ENCODE results near the gene NF2.

Gene NF2

DNA sequence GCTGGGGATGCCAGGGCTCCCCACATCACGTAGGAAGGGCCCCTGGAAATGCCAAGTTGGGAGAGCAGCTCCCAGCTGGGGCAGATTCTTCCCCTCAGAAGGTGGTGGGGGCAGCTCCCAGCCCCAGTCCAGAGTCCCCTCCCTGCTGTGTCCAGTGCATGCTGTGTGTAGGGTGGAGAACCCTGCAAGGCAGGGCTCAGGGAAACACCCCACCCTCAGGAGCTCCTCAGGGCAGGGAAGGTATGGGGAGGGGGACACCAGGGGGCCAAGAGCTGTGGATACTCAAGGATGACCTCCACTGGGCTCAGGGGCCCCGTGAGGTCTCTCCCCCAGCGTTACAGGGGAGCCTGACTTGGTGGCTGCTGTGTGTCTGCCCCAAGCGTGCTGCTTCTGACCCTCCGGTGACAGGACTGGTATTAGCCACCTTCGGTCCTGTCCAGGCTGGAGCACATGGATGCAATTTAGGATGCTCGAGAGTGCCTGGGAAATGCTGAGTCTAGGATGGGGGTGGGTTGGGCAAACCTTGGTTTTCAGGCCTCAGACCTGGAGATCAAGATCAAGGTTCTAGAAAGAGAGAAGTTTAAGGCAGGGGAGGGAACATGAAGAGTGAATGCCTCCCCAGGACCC, 100.2 kb downstream of the NF2 start:
- no peak for DNase-seq

DNA sequence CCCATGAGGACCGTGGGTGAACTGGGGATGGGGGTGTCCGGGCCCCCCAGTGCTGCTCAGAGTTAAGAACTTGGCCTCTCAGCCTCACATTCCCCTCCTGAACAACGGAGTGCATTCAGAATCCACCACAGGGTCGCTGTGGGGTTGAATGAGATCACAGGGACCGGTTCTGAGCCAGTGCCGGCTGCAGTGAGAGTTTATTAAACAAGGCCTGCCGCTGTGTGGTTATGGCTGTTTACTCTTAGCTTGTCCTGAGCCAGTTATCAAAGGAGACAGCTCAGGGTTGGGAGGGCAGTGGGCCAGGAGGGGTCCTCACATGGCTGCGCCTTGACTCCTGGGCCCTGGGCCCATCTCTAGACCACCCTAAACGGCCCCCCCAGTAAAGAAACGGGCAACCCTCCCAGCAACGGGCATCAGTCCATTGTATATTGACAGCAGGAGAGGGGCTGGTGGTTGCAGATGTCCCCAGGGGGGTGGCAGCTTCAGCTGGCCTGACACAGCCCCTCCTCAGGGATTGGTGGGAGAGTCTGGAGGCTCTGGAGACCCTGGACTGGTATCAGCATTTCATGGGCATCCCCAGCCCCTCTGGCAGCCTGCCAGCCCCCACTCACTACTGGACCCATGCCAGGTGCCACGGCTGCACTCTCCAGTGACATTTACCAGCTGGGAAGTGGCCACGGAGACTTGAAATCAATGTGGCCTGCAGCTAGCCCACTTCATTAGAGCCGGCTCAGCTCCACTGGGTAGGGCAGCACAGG, 101.3 kb downstream of the NF2 start:
- DNase-seq: no peak

DNA sequence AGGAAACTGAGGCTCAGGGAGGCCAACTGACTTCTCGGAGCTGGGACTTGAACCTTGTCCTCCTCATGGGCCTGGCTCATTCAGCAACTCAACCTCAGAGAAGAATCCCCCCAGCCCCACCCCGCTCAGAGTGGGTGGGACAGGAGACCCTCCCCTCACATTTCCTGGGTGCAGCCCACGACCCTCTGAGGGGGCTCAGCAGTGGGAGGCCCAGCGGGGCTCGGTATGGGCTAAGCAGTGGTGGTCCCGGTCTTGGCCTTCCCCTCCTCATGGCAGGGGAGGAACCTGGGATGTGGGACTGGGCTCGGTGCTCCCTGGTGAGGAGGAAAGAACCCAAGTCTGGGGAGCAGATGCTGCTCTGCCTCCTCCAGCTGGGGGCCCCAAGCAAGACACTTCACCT, 102.2 kb downstream of the NF2 start:
- DNase-seq: no peak

DNA sequence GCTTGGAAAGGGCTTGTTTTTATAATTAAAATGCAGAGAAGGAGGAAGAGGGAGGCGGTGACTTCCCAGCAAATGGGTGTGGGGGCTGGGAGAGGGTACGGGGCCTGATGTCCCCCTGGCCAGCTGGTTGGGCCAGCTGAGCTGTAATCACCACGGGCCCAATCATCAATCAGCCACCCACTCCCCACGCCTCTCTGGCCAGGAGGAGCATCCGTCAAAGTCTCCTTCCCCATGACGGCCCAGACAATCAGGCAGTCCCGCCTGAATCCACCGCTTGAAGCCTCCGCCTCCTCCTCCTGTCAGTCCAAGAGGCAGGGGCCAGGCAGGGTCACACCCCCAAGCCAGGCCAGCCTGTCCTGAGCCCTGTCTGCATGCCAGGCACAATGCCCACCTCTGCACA, 103.1 kb downstream of the NF2 start:
- no peak for DNase-seq

DNA sequence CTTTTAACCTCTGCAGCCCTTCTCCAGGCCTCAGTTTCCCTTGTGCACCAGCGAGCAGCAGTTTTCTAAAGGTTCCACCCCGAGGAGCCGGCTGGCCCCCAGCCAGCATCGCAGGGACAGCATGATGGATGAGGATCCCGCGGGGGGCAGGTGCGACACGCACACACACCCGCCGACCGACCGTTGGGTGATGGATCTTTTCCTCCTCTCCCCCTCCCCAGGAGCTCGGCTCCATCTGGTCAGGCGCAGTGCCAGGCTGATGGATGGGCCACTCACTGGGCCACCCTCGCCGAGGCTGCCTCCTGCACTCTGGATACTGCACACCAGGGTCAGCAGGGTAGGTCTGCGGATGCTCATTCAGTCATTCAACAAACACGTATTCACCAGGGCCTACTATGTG, 103.6 kb downstream of the NF2 start:
- DNase-seq: no peak

DNA sequence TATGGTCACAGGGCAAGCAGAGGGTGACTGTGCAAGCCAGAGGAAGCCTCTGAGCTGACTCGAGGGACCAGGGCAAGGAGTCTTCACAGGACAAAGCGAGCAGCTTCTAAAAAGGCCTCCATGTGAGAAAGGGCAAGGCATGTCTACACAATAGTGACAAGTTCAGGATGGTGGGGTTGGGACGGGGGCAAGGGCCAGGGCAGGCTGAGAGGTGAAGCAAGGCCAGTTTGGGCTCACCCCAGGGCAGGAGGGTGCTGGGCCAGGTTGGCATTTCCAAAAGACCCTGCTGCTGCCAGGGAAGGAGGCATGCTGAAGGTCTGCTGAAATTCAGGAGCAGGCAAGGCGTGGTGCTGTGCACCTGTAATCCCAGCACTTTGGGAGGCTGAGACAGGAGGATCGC, 104.0 kb downstream of the NF2 start:
- no peak for DNase-seq

DNA sequence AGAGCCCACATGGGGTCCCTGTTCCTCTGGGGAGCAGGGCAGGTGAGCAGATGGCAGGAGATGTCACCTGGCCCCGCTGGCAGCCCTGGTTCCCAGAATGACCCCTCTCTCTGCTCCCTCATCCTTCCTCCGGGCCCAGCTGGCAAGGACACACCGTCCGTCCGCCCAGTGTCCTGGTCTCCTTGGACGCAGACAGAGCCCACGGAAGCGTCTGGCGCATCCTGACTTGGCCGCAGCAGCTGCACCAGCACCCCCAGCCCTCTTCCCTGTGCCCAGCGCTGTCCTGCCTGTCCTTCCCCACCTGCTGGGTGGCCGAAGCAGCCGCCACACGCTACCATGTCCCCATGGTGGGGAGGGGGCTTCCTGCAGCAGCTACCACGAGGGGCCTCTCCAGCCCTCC, 106.8 kb downstream of the NF2 start:
- DNase-seq: no peak

DNA sequence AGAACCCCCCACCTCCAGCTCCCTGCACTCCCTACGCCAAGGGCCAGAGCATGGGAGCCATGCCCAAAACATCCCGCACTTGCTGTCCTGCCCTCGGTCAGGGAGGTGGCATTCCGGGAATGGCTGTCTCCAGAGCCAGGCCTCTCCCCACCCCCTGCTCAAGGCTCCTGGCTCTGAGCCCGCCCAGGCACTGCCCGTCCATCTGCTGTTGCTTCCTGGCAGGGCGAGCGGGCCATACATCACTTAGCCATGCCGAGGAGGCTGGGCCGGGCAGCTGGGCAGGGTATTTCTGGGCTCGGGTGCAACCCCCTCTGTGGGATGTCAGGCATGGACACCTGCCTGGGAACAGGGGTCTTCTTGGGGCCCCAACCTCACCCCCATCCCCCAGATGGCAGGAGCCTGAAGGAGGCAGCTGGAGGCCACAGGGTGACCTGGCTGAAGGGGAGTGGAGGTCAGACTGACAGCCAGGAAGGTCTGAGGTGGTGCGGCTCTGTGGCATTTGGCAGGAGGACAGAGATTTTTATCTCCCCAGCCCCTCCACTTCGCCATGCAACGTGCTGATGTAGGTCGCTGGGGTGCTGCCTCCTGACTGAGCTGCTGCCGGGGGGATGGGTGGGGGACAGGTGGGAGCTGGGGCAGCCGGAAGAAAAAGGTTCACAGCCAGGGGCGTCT, 107.6 kb downstream of the NF2 start:
- DNase-seq: no peak

DNA sequence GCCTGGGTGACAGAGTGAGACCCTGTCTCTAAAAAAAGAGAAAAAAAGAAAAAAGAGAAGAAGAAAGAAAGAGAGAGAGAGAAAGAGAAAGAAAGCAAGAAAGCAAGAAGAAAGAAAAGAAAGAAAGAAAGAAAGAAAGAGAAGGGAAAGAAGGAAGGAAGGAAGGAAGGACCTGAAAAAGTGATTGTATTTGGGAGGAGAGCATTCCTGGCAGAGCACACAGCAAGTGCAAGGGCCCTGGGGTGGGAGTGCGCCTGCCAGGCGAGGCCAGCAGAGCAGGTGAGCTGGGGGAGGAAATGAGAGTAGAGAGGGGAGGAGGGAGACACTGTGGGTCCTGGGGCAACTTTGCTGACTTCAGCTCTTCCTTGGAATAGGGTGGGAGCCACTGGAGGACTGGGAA, 108.7 kb downstream of the NF2 start:
- no peak for DNase-seq

DNA sequence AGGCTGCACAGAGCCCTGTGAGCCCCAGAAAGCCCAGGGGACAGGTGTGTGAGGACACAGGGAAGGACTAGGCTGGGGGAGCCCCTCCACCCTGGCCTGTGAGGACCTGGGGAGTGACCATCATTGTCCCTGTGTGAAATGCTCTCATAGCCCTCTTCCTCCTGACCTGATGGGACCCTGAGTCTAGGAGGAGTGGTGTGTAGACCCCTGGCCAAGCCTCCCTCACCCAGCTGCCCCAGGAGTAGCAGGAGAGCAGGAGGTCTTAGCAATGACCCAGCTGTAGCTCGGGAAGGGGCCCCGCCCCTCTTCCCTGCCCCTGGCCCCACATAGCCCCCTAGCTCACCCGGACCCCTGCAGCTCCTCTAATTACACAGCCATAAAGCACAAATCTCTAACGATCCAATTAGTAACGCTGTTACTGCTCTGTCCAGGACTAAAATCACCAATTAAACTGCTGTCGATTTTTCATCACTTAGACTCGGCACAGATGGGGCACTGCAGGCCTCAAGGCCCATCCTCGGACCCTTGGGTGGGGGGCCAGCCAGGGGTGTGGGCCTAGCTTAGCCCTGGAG, 109.8 kb downstream of the NF2 start:
- DNase-seq: no peak

DNA sequence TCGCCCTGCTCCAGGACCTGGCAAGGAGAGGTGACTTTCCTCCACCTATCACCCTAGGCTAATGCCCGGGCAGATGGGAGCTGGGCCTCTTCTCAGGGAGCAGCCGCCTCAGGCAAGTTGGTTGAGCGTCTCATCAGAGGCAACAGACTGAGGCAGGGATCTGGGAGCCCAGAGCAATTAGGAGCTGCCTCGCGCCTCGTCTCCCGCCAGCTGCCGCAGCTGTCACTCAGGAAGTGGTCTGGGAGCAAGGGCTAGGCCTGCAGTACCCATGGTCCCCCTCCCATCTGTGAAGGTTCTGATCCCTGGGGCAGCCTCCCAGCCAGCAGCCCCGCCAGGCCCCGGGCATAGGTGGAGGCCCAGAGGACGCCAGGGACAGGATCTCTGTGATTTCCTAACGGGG, 111.8 kb downstream of the NF2 start:
- DNase-seq: no peak

DNA sequence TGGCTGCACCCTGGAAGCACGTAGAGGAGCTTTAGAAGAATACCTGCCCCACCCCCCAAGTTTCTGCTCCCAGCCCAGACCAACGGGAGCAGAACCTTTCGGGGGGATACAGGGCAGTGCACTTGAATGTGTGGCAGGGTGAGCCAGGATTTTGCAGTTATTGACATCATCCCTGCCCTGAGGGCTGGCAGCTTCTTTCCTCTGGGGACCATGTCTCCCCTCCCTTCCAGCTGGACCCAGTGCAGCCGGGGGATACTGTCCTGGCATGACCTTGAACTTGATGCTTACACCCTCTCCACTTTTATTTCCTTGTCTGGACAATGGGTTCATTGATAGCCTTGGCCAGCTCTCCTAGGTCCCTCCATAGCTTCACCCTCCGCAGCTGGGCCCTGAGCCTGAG, 112.3 kb downstream of the NF2 start:
- DNase-seq: no peak

DNA sequence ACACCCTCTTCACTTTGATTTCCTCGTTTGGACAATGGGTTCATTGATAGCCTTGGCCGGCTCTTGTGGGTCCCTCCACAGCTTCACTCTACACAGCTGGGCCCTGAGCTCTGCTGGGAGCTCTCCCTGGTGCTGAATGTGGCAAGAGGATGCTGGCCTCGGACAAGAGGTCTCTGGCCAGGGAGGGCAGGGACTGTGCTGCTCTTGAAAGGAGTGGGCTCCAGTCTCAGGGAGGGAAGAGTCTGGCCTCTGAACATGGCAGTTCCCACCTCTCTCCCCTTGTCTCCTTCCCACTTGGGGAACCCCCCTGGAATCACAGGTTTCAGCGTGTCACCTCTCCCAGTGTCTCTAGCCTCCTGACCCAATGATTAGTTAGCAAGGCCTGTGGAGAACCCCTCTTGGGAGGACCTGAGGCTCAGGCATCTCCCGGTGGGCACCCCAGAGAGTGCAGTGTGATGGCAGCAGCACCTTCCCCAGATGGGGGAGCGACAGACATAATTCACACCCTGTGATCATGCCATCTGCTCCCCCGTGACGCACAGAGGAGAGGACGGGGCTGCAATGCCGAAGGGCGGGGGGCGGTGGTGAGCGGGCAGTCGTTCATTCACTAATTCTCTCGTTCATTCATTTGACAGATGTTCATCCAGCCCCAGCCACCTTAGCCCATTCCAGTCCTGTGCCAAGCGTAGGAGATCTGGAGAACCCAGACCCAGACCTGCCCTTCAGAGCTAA, 113.5 kb downstream of the NF2 start:
- no peak for DNase-seq

DNA sequence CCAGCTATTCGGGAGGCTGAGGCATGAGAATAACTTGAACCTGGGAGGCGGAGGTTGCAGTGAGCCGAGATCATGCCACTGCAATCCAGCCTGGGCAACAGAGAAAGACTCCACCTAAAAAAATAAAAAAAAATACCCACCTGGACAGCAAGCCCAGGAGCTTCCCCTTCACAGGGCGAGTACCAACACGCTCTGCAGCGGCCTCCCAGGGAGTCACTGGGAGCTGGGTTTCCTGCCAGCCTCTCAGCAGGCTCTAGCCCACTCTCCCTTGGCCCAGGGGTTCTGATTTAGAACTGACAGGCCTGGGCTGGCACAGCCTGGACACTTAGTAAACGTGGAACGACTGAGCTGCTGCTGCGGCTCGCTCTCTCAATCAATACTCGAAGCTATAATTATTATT, 114.4 kb downstream of the NF2 start:
- DNase-seq: no peak

DNA sequence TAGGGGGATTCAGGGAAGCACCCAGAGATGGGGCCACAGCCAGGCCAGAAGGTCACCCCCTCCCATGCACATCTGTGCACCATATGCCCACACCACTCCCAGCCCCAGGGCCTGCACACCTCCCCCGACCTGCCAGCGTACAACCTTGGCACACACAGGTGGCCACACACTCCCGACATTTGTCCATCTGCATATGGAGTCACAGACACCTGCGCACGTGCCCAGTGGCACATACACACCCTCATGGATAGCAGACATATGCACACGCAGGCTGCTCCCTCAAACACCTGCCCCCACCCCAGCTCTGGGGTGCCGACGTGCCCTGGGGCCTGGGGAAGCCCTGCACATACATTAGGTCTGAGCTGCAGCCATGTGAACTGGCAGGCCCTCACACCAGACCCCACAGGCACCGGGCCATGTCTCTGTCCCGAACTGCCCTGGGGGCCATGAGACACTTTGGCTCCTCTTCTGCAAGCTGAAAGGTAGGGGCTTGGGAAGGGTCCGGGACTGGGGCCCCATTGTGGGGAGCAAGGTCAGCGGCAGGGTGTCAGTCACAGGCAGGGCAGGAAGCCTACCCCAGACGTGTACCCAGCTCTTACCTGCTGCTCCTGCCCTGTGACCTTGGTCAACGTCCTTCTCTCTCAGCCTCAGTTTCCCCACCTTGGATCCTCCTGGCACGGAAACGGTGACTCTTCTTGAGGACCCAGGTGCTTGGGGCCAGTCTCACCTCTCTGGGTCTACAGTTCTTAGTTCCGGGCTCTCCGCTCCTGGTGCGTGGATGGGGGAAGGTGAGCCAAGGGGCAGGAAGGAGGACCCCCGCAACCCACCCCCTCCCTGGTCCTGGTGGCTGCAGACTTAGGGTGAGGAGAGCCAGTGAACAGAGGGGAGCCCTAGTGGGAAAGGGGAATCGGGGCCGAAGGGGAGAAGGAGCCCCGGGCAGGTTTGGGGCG, 115.8 kb downstream of the NF2 start:
- DNase-seq: no peak

DNA sequence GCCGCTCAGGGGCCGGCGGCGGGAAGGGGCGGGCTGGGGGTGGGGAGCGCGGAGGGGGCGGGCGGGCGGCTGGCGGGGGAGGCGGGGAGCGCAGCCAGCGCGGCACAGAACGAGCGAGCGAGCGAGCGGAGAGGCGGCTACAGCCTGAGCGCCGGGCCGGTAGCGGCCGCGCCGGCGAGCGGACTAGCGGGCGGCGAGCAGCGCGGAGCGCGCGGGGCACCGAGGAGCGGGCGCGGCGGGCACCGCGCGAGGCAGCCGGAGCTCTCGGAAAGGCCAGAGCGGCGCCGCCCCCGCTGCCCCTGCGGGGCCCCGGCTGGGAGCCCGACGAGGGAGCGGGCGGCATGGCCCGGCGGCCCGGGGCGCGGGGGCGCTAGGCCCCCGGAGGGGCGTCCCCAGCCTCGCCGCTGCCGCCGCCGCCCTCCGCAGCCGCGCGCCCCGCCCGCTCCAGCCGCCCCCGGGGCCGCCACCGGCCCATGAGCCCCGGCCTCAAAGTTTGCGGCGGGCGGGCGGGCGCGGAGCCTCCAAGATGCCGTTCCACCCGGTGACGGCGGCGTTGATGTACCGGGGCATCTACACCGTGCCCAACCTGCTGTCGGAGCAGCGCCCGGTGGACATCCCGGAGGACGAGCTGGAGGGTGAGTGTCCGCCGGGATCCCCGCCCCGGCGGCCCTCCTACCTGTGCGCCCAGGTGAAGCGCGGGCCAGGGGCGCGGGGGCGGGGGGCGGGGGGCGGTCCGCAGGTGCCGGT, 116.6 kb downstream of the NF2 start, which contains the start of gene CABP7:
Gene CABP7 (plus strand): TSS at position 105 of the 747 bp plus-strand sequence. CDS start 422 bp downstream, at position 527.
- no peak for DNase-seq

DNA sequence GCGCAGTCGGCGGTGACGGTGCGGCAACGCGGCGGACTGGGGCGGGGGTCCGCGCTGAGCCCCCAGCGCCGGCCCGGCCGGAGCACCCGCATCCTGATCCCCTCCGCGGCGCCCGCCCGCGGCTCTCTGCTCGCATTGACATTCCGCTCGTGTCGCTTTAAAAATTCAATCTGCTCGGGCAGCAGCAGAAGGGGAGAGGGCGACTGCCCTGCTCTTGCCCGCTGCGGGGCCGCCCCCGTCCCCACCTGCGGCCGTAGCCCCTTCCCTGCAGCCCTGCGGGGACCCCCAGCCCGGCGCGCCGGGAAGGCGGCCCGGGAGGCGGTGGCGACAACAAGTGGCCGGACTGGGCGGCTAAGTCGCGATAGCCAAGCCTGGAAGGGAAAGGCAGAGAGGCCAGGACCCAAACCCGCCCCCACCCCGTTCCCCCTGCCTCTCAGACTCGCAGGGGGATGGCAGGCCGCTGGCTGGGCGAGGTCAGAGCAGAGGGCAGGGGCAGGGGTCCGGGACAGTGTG, 117.4 kb downstream of the NF2 start:
- no peak for DNase-seq

DNA sequence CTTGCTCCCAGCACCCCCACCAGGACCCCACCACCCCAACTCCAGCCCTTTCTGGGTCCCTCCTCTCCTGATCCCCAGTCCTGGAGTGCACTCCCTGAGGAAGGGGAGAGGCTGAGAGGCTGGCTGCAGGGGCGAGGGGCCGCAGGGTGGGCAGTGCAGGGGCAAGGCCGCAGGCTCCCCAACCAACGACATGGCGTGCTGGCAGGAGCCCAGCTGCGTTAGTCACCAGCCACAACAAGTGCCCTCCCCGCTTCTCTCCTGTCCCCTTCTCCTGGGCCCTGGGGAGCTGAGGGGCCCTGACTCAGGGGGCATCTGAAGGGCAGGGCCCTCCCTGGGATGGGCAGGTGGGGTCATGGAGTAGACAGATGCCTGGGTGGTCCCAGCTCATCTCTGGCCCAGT, 118.7 kb downstream of the NF2 start:
- DNase-seq: no peak

DNA sequence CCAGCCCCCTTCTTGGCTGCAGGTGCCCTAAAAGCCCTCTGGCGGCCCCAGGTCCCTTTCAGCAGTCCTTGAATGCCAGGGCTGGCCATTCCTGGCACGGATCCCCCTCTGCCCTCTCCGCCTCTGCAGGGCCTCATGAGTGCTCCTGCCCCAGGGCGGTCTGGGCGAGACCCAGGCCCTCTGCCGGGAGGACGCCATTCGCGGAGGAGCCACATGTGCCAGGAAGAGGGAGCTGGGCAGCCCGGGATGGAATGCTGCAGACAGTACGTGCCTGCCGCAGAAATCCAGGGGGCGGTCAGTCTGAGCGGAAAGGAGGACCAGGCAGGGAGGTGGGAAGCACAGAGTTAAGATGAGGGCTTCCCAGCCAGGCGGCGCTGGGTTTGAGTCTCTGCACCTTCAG, 119.2 kb downstream of the NF2 start:
- no peak for DNase-seq

DNA sequence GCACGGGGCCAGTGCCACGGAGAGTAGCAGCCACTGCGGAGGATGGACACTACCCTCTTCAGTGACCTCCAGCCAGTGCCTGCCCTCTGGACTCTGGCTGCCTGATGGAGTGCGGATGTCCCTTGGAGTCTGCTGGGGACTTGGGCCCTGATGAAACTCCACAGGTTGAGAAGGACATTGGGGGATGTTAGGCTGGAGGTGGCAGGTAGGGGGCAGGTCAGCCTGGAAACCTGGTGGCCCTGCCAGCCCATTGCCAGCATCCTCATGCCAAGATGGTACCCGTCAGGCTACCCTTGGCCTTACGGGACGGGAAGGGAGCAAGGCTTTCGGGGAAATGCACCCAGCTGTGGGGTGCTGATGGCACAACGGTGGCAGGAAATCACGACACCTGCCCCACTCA, 120.3 kb downstream of the NF2 start:
- DNase-seq: no peak

DNA sequence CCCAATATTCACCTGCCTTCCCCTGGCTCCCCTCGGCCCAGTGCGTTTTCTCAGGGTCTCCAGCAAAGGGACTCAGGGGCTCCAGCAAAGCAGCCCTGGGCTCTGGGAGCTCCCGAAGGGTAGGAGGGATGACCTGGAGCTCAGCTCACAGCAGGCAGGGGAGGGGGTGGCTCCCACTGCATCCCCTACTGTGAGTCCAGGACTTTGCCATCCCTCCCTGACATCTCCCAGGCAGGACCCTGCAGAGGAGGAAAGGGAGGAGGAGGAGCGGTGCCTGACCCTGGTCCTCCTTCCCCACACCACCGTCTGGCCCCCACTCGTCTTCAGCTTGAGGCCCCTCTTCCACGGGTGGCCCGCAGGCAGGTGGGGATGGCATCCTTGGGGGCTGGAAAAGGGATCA, 121.4 kb downstream of the NF2 start:
- no peak for DNase-seq

All from activated CD4-positive, CD25-positive, alpha-beta regulatory T cell (primary cell).